Non-pigmented ciliary epithelial cell (primary cell): ENCODE measurements around the gene TMEM271.

Experiments
- DNase-seq: peaks from one replicate; pipeline ENCODE4 v3.0.0-alpha.2; 2010; ENCODE audit warnings: low read depth

The TMEM271 gene

DNA sequence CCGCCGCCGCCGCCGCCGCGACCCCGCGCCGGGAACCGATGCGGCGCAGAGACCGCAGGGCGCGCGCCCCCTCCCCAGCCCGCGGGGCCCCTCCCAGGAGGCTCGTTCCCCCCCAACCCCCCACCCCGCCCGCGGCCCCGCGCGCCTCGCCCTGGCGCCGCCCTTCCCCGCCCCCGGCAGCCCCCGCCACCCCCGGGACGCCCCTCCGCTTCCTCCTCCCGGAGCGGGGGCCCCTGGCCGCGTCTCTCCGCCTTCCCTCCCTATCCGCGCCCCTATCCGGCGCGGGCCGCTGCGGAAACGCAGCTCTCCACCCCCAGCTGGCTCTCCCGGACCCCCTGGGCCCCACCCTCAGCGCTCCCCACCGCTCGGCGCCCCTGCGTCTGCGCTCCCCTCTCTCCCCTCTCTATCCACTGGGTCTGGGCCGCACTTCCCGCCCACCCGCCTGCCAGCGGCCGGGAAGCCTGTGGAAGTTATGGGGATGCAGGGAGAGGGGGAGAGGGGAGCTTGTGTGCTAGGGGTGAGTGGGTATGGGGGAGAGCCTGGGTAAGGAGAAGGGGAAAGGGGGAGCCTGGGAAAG lies at the start of gene TMEM271:
TMEM271 (minus strand) TSS at position 51 of the 577 bp plus-strand sequence. CDS start 233 bp downstream, outside the sequence.
- DNase-seq, result no peak

DNA sequence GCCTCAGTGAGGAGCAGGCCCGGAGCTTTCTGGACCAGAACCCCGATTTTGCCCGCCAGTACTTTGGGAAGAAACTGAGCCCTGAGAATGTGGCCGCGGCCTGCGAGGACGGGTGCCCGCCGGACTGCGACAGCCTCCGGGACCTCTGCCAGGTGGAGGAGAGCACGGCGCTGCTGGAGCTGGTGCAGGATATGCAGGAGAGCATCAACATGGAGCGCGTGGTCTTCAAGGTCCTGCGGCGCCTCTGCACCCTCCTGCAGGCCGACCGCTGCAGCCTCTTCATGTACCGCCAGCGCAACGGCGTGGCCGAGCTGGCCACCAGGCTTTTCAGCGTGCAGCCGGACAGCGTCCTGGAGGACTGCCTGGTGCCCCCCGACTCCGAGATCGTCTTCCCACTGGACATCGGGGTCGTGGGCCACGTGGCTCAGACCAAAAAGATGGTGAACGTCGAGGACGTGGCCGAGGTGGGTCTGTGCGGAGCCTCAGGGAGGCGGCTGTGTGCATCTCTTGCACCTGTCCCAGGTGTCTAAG lies 49.6 kb upstream of the TMEM271 start:
- DNase-seq, result no peak

DNA sequence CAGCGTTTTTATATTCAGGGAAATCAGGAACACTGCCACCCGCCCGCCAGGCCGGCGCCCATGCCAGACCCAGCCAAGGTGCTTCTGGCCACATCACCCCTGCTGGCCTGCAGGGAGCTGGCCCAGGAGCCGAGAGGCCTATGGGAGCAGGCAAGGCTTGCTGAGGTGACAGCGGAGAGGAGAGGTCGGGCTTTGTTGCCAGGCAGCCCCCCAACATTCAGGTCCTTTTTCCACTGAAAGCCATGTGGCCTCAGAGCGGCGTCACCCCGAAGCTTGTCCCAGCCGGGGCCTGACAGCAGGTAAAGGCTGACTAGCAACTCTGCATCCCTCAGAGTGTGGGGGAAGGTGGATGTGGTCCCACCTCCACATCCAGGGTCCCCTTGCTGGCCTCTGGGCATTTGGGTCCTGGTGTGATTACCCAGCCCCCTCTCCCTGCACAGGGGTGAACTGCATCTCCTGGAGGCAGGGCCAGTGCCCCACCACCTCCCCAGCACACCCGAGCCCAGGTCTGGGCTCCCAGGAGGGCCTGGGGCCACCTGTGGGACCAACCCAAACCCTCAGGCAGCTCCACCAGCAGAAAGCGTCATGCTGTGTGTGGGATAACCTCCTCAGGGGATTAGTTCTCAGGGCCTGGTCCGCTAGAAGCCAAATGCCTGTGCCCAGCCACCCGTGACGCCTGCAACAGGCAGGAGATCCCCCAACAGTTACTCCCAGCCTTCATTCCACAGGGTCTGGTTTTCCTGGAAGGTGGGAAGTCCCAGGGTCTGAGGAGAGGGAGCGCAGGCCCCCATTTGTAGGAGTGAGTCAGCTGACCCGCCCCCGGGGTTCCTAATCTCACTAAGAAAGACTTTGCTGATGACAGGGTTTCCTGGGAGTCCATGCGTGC lies 48.9 kb upstream of the TMEM271 start, which contains the start of gene PDE6B:
PDE6B (plus strand) TSS at position 869 of the 886 bp plus-strand sequence. CDS start 54 bp downstream, outside the sequence.
- DNase-seq, result no peak

GRCh38 chr4:623914-624566 lies 47.9 kb upstream of the TMEM271 start:
- no peak for DNase-seq

DNA sequence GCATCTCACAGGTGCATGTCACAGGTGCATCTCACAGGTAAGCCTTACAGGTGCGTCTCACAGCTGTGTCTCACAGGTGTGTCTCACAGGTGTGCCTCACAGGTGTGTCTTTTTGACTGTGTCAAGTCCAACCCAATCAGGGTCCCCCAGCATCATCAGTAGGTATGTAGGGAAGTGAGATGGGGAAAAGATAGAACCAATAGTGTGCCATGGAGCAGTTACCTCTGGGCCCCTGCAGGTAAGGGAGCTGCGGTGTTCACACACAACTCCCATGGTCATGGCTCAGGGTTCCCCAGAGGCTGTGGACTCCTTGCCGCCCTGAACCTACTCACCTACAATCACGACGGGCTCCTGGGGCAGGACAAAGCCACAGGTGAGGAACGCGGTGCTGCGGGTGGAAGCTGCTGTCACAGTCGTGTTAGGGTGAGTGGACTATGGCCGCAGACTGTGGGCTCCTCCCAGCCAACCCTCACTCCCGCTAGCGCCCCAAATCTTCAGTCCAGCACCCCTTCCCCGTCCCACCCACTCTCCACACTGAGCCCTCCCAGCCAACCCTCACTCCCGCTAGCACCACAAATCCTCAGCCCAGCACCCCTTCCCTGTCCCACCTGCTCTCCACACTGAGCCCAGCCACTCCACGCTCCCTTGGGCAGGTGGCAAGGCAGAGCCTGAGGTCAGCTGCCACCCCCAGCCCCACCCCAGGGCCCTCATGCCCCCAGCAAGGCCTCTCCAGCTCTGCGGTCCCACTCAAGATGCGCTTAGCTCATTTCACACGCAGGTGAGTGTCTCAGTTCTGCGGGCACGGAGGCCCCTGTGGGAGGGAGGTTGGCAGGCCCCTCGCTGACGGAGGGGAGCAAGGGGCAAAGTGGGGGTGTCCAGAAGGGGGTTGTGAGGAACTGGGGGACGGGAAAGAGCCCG lies 47.2 kb upstream of the TMEM271 start:
- DNase-seq, result no peak

GRCh38 chr4:622071-622995 lies 46.2 kb upstream of the TMEM271 start:
- no peak for DNase-seq

DNA sequence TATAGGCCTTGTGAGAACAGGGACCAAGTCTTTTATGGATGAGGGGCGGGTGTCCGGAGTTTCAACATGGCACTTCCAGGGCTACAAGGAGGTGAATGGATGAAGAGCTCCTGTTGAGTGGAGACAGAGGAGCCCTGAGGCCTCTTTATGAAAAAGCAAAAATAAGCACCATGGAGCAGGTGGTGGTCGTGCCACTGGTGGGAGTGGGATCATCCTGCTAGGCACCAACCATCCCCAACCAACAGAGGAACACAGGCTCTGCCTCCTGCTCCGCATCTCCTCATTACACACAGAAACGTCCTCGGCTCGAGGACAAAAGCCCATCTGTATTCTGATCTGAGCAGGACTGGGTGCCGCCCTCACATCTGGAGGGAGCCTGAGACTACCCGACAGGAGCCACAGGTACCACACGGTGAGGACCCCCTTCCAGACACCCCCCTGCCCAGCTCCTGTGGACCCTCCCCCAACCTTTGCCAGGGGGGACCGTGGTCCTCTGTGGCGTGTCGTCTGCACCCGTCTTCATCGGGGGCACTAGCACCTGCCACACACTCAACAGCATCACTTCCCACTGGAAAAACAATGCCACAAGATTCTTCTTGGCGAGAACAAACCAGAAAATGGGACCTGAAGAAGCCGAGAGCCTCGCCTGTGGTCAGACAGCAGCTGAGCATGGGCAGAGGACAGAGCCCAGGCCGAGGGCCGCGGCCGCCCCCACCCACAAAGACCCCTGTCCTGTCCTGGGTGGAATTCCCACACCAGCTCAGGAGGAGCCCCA lies 45.4 kb upstream of the TMEM271 start:
- no peak for DNase-seq

DNA sequence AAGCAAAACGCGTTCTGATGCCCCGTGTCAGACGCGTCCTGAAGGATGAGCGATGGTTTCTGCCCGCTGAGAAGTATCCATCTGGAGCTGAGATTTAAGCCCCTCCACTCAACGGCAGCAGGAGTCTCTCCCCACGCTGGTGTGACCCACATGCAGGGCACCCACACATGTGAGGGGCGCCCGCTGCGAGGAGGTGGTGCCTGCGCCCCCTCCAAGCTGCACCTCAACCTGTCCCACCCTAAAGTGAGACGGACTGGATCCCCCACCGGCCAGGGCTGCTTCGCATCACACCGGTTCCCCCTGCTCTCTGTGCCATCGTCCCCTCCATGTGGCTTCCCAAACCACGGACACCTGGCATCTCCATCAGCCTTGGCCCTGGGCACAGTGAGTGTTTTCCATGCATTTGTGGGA lies 44.8 kb upstream of the TMEM271 start:
- no peak for DNase-seq

DNA sequence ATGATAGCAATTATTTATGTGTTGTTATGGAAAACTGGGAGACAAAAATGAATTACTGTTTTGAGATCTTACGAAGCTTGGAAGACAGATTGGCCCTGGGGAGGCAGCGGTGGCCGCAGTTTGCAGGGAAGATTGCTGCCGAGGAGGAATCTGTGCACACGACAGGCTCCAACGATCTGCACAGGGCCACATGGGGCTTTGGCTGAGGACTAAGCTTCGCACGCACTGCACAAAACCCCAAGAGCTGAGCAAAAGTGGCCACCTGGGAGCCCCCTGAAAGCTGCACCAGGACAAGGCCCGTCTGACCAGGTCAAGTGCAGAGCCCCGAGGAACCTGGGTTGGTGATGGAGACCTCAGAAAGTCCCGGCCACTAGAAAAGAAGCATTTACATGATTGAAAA lies 44.1 kb upstream of the TMEM271 start:
- no peak for DNase-seq

DNA sequence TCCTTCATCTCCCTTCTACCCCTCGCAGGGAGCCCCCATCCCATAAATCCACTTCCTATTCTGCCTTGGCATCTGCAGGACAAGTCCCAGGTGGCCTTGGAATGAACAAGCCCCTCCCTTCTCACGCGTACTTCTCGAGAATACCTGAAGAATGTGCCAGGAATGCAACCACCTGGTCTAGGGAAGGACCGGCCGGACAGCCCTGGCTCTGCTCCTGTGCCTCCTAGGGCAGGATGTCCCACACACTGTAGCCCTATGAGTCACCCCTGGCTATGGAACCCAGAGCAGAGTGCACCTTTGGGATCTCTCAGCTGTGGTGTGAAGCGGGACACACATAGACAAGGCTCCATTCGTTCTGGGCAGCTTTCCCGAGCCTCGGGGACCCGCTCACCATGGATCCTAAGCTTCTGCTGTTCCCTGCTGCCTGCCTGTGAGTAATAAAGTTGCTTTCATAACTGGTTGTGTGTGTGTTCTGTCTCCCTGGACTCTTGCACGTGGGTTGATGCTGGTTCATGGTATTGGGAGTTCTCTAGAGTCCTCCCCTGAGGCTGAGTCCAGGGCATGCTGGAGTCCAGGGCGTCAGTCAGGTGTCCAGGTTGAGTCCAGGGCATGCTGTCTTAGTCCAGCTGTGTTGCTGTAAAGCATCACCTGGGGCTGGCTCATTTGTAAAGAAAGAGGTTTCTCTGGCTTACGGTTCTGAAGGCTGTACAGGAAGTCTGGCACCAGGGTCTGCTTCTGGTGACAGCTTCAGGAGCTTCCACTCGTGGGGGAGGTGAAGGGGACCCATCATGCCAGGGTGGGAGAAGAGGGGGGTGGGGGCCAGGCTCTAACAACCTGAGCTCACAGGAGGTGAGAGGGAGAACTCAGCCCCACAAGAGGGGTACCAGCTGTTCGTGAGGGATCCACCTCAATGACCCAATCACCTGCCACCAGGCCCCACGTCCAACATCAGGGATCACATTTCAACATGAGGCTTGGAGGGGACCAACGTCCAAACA lies 41.8 kb upstream of the TMEM271 start:
- DNase-seq, result no peak

GRCh38 chr4:616911-617643 lies 41.0 kb upstream of the TMEM271 start:
- DNase-seq, result no peak

- DNase-seq, result no peak
Measured at GRCh38 chr4:616091-616490, 40.0 kb upstream of the TMEM271 start.

DNA sequence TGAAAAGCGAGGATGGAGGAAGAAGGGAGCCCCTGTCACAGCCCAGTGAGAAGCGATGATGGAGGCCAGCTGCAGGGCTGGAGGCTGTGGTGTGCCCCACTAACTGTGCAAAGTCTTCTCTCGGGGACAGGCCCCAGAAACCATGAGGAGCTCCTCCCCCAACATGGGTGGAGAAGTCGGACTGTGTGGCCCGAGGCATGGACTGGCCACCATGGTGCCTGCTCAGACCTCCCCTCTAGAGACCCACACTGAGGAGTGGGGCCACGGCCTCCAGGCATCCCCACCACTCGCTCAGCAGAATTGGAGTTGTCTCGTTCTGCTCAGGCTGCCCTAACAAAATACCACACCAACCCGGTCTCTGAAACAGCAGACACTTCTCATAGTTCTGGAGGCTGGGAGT lies 37.0 kb upstream of the TMEM271 start:
- no peak for DNase-seq

DNA sequence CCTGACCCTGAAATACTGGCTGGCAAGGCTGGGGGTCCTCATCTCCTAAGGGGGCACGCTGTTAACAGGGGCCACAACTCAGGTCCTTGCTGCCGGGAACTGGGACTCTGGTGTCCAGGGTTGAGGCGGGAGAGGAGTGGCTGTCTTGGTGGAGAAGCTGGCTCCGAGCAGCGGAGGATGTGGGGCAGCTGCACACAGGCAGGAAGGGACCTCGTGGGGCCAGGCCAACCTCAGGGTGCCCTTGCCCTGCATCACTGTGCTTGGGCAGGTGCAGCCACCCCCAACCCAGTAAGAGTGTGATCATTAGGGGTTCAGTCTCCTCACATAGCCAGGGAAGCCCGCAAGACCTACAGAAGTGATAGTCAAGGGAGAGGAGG lies 36.6 kb upstream of the TMEM271 start:
- no peak for DNase-seq

GRCh38 chr4:612052-612748 lies 36.1 kb upstream of the TMEM271 start:
- no peak for DNase-seq

GRCh38 chr4:610411-611261 lies 34.5 kb upstream of the TMEM271 start:
- no peak for DNase-seq
